Activated CD8-positive, alpha-beta memory T cell treated with anti-CD3 and anti-CD28 coated beads, Interleukin-2, amount 50 U/mL, for 48 hours (primary cell): ENCODE results near the gene OTOS.
A peak's percentile ranks its signal among the peaks of the same experiment; 100 is the strongest.

Experiments
- DNase-seq: peaks from one replicate; pipeline ENCODE4 v3.0.0-alpha.2; 2020

Gene OTOS

GRCh38 chr2:240149943-240150784, 9.7 kb upstream of the OTOS start:
- DNase-seq: peak; percentile 70

- no peak for DNase-seq
Measured at GRCh38 chr2:240147911-240148587, 7.6 kb upstream of the OTOS start.

GRCh38 chr2:240147382-240147781, 6.9 kb upstream of the OTOS start:
- DNase-seq: no peak

GRCh38 chr2:240146627-240147278, 6.3 kb upstream of the OTOS start:
- no peak for DNase-seq

- no peak for DNase-seq
Measured at GRCh38 chr2:240146141-240146561, 5.7 kb upstream of the OTOS start.

- DNase-seq: no peak
Measured at GRCh38 chr2:240145461-240145860, 5.0 kb upstream of the OTOS start.

- DNase-seq: no peak
Measured at GRCh38 chr2:240144649-240145261, 4.3 kb upstream of the OTOS start.

- peak; percentile 98 for DNase-seq
Measured at GRCh38 chr2:240143801-240144648, 3.6 kb upstream of the OTOS start.

- DNase-seq: no peak
Measured at GRCh38 chr2:240143276-240143675, 2.8 kb upstream of the OTOS start.

- DNase-seq: no peak
Measured at GRCh38 chr2:240142859-240143258, 2.4 kb upstream of the OTOS start.

- DNase-seq: no peak
Measured at GRCh38 chr2:240142256-240142775, 1.9 kb upstream of the OTOS start.

- DNase-seq: no peak
Measured at GRCh38 chr2:240141736-240142135, 1.3 kb upstream of the OTOS start.

- no peak for DNase-seq
Measured at GRCh38 chr2:240140920-240141319, 462 bp upstream of the OTOS start.

- DNase-seq: peak; percentile 40
Measured at GRCh38 chr2:240139666-240140393, 628 bp downstream of the OTOS start.

- DNase-seq: peak; percentile 47
Measured at GRCh38 chr2:240139011-240139441, 1.4 kb downstream of the OTOS start.

- DNase-seq: no peak
Measured at GRCh38 chr2:240138254-240138984, 2.0 kb downstream of the OTOS start.

- DNase-seq: peak; percentile 49
Measured at GRCh38 chr2:240137596-240138253, 2.7 kb downstream of the OTOS start.

- DNase-seq: no peak
Measured at GRCh38 chr2:240136671-240137292, 3.7 kb downstream of the OTOS start.

- DNase-seq: peak; percentile 93
Measured at GRCh38 chr2:240136013-240136670, 4.3 kb downstream of the OTOS start, which contains the start of gene COPS9. COPS9 (minus strand) TSS chr2:240136305; CDS start chr2:240136284, 21 bp downstream.
